Mesothelial cell of epicardium (in vitro differentiated cells): ENCODE measurements around the gene YIPF1. TPM values are rescaled to one million over a fixed set of nuclear protein-coding genes. Genes with fewer than 3 reads are reported as not detected.

Source experiments
- DNase-seq, 2 experiments: peaks; one replicate each; pipeline ENCODE4 v3.0.0; 2021; ENCODE audit warnings: low spot score in 2 of 2; ENCODE audit not compliant: unreplicated experiment in 2 of 2
- H3K27ac Mint-ChIP-seq: 2 replicates; pipeline ENCODE4 v1.8.0; 2021; ENCODE audit warnings: mixed read lengths
- H3K27me3 Mint-ChIP-seq: 2 replicates; pipeline ENCODE4 v1.8.0; 2021; ENCODE audit warnings: low read depth, mixed read lengths
- H3K36me3 Mint-ChIP-seq: 2 replicates; pipeline ENCODE4 v1.8.0; 2021; ENCODE audit warnings: mixed read lengths
- H3K4me1 Mint-ChIP-seq: 2 replicates; pipeline ENCODE4 v1.8.0; 2021; ENCODE audit warnings: mixed read lengths
- H3K4me3 Mint-ChIP-seq: 2 replicates; pipeline ENCODE4 v1.8.0; 2021; ENCODE audit warnings: mild to moderate bottlenecking, moderate library complexity, mixed read lengths
- H3K9me3 Mint-ChIP-seq: 2 replicates; pipeline ENCODE4 v1.8.0; 2021; ENCODE audit warnings: mixed read lengths
- total RNA-seq: library from RNA; stranded (reverse); gene quantifications from 3 replicates; pipeline ENCODE4 v1.2.1, GENCODE V29; 2021
- TF ChIP-seq, protein P1 (sequence below): fragments of 200-600 bp; sonication (generic); IDR thresholded peaks from one replicate; pipeline ENCODE4 v1.5.0; 2021; ENCODE audit warnings: antibody characterized with exemption; ENCODE audit not compliant: unreplicated experiment

The YIPF1 gene
- total RNA-seq, 1 donor from 2014 or later, result 30.9 TPM

DNA sequence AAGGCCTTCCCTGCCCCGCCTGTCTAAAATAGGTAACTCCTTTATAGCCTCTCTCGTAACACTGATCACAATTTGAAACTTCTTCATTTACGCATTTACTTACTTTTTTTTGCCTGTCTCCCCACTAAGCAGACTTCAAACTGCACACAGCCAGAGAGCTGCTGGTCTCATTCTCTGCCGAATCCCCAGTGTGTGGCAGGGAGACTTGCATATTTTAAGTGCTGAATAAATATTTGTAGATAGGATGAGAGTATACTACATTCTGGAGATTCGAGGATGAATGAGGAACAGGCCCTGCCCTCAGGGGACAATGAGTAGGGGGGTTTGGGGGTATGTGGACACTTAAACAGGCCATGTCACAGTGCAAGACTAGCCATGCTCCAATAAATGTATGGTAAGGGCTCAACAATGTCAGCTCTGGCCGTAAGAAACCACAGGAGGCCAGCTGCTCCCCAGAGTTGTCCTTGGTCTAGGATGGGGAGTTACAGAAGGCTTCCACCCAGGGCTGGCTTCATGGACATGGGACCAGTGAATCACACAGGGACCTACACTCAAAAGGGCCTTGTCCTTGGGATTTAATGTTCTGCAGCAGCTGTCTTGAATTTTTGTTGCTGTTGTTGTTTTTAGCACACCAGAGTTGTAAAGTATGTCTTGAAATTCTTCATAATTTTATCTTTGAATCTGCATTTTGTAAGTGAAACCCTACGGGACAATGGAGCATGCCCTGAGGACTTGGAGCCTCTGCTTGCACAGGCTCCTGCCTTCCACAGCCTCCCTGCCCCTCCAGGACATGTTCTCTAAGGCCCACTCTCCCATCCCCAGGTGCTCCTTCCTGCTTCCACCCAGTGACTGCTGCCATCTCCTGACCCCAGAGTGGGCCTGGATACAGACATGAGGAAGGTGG lies 12.9 kb upstream of the YIPF1 start:
- Mint-ChIP-seq H3K4me1 (peaks cover 16% of the 10 kb centered on the region), H3K9me3 (no peaks in the 10 kb centered on the region), H3K27me3 (no peaks in the 10 kb centered on the region), H3K27ac (no peak overlapping the region), H3K4me3 (no peak overlapping the region), H3K36me3 (no peaks in the 10 kb centered on the region)
- TF ChIP-seq, protein P1, sequence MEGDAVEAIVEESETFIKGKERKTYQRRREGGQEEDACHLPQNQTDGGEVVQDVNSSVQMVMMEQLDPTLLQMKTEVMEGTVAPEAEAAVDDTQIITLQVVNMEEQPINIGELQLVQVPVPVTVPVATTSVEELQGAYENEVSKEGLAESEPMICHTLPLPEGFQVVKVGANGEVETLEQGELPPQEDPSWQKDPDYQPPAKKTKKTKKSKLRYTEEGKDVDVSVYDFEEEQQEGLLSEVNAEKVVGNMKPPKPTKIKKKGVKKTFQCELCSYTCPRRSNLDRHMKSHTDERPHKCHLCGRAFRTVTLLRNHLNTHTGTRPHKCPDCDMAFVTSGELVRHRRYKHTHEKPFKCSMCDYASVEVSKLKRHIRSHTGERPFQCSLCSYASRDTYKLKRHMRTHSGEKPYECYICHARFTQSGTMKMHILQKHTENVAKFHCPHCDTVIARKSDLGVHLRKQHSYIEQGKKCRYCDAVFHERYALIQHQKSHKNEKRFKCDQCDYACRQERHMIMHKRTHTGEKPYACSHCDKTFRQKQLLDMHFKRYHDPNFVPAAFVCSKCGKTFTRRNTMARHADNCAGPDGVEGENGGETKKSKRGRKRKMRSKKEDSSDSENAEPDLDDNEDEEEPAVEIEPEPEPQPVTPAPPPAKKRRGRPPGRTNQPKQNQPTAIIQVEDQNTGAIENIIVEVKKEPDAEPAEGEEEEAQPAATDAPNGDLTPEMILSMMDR, result no peak
- DNase-seq, result no peak

DNA sequence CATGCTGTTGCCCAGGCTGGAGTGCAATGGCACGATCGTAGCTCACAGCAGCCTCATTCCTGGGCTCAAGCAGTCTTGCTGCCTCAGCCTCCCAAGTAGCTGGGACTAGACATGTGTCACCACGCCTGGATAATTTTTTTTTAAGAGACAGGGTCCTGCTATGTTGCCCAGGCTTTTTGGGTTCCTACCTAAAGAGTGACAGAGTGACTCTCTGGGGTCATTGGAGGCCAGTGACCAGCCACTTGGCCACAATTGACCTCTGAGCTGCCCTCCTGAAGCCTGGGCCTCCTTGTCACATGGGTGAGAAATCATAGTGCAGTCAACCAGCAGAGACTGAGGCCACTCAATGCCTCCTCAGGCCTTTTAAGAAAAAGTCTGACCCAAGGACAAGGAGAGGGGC lies 10.1 kb upstream of the YIPF1 start:
- no peaks in the 10 kb centered on the region for H3K9me3 Mint-ChIP-seq
- TF ChIP-seq, protein P1, result no peak
- no peak for DNase-seq
- no peaks in the 10 kb centered on the region for H3K36me3 Mint-ChIP-seq
- no peak overlapping the region for H3K4me3 Mint-ChIP-seq
- H3K4me1 Mint-ChIP-seq, result peaks cover 19% of the 10 kb centered on the region
- H3K27me3 Mint-ChIP-seq, result no peaks in the 10 kb centered on the region
- H3K27ac Mint-ChIP-seq, result no peak overlapping the region

DNA sequence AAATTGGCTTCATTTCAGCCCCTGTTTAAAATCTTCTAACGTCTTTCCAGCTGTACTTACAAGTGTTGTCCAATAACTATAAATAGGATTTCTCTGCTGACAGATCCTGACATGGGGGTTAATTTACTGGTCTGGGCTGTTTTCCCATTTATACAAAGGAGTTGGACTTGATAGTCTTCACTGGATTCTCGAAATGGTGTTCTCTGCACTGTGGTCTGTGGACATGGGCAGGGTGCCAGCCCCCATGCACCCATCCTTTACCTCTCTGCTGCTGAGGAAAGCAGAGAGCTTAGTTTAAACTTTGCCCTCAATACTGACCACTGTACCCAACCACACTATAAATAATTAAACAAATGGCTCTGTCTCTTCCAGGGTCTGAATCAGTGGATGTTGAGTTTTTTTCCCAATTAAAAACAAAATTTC lies 9.6 kb upstream of the YIPF1 start:
- Mint-ChIP-seq H3K27ac (no peak overlapping the region), H3K9me3 (no peaks in the 10 kb centered on the region), H3K27me3 (no peaks in the 10 kb centered on the region), H3K4me1 (peaks cover 19% of the 10 kb centered on the region), H3K4me3 (no peak overlapping the region), H3K36me3 (no peaks in the 10 kb centered on the region)
- TF ChIP-seq, protein P1, result no peak
- no peak for DNase-seq

DNA sequence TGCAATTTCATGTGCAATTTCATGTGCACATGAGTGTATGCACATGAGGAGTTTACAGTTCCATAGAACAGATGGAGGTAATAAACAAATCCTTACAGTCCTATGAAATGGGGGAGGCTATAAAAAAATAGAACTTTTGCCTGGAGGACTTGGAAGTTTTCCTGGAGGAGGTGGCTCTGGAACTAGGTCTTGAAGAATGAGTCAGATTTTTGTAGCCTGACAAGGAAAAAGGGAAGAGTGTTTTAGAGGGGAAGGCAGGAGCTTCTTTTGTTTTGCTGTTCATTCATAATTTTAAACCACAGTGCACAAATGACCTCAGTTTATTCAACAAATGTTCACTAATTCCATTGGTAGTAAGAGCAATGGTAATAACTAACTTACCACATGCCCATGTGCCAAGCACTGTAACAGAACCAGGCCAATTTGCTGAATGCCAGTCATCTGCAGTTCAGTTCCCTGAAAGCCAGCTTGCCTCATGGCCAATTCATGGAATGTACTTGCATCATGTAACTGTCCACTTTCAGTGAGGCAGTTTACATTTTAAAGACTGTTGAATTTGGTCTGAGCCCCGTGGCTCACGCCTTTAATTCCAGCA lies 7.1 kb upstream of the YIPF1 start:
- no peak for DNase-seq
- no peaks in the 10 kb centered on the region for H3K36me3 Mint-ChIP-seq
- H3K27me3 Mint-ChIP-seq, result no peaks in the 10 kb centered on the region
- H3K4me1 Mint-ChIP-seq, result peaks cover 18% of the 10 kb centered on the region
- TF ChIP-seq, protein P1, result no peak
- H3K9me3 Mint-ChIP-seq, result no peaks in the 10 kb centered on the region
- no peak overlapping the region for H3K27ac Mint-ChIP-seq
- no peak overlapping the region for H3K4me3 Mint-ChIP-seq

DNA sequence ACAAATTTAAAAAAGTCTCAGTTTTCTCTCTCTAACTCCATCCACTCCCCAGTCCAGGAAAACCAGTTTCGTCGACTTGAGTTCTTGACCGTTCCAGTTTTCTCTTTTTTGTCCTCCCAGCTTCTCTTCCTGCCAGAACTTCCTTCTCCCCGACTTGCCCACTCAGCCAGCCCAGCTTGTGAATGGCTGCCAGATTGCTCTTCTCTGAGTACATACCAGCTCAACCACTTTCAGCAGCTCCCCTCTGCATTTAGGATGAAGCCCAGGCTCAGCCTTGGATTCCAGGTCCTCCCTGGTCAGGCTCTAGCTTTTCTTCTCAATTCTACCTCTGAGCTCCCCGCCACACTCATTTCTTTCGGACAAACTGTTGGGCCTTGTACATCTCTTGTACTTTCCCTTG lies 5.8 kb upstream of the YIPF1 start:
- no peak for DNase-seq
- Mint-ChIP-seq H3K36me3 (no peaks in the 10 kb centered on the region), H3K27me3 (no peaks in the 10 kb centered on the region), H3K4me3 (no peak overlapping the region), H3K27ac (no peak overlapping the region), H3K4me1 (peaks cover 21% of the 10 kb centered on the region), H3K9me3 (no peaks in the 10 kb centered on the region)
- TF ChIP-seq, protein P1, result no peak
